RWPE1 (cell line): ENCODE results near the gene EGFL8.

Experiments used
- CTCF ChIA-PET: fragments of 350-600 bp; sonication (Branson Sonifier 250); formaldehyde crosslinking; extraction: SDS; loops from one replicate; lab custom pipeline; 2021; lab: Yijun Ruan, JAX
- POLR2A ChIA-PET: fragments of 400-600 bp; formaldehyde crosslinking; extraction: SDS; loops from one replicate; lab custom pipeline; 2020; ENCODE audit warnings: antibody characterized with exemption; ENCODE audit not compliant: low non-redundant PET; lab: Yijun Ruan, JAX
- DNase-seq: peaks from one replicate; pipeline ENCODE4 v3.0.0; 2012; ENCODE audit warnings: low spot score
- H3K27ac ChIP-seq: fragments of 450-650 bp; 2 replicates; pipeline ENCODE4 v1.5.1; 2017
- TF ChIP-seq, protein P1 (sequence below): fragments of 450-650 bp; conservative IDR thresholded peaks from 2 replicates; pipeline ENCODE4 v1.5.1; 2017; ENCODE audit warnings: low read depth, mild to moderate bottlenecking

The EGFL8 gene

DNA sequence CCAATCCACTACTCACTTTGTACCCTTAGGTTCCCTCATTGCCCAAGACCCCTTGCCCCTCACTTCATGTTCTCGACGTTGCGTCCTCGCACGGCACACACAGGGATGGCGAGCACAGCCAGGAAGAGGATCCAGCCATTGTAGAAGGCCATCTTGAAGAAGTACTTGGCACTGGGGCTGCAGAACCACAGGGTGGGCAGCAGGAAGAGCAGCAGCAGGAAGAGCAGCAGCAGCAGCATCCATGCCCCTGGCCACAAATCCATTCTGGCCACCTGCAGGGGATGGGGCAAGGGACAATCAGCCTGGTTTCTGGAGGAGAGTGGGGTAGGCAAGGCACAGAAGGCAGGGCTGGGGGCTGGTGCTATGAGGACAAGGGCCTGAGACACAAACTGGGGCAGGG is 6.8 kb downstream of the EGFL8 start:
- DNase-seq: no peak
- TF ChIP-seq, protein P1, sequence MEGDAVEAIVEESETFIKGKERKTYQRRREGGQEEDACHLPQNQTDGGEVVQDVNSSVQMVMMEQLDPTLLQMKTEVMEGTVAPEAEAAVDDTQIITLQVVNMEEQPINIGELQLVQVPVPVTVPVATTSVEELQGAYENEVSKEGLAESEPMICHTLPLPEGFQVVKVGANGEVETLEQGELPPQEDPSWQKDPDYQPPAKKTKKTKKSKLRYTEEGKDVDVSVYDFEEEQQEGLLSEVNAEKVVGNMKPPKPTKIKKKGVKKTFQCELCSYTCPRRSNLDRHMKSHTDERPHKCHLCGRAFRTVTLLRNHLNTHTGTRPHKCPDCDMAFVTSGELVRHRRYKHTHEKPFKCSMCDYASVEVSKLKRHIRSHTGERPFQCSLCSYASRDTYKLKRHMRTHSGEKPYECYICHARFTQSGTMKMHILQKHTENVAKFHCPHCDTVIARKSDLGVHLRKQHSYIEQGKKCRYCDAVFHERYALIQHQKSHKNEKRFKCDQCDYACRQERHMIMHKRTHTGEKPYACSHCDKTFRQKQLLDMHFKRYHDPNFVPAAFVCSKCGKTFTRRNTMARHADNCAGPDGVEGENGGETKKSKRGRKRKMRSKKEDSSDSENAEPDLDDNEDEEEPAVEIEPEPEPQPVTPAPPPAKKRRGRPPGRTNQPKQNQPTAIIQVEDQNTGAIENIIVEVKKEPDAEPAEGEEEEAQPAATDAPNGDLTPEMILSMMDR: no peak
- ChIA-PET POLR2A (no interaction called here), CTCF (no interaction called here)
- peak overlapping the region; percentile 19 for H3K27ac ChIP-seq

DNA sequence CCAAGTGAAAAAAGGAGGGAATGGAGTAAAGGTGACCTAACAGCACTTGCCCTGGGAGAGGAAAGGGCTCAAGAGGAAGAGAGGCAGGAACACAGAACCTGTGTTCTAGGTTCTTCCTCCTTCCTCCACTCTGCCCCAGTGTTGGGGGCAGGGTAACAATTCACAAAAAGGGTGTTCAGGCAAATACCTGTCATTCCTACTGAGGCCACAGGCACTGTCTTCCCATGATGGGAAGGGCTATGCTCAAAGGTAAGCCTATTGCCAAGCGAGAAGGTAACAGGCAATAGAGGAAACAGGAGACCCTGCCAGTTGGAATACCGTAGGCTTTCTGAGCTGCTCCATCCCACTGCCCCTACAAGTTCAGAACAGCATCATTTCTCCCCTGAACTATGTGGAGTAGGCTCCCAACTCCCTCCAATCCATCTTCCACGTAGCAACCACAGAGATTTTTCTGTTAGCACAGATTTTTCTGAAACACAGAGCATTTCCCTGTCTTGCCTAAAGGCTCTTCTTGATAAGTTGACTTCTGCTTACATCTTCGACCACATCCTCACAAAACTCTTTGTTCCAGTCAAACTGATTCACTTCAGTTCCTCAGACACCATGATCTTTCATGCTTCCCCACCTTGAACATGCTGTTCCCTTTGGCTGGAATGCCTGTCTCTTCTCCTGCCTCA is 8.8 kb downstream of the EGFL8 start:
- no peak for DNase-seq
- ChIA-PET CTCF (interaction anchor here (1.0 kb wide), 1 partner anchor 19 kb away, joined by 3 read pairs; no protein-coding TSS in a partner anchor), POLR2A (no interaction called here)
- TF ChIP-seq, protein P1: no peak
- H3K27ac ChIP-seq: no peak overlapping the region

DNA sequence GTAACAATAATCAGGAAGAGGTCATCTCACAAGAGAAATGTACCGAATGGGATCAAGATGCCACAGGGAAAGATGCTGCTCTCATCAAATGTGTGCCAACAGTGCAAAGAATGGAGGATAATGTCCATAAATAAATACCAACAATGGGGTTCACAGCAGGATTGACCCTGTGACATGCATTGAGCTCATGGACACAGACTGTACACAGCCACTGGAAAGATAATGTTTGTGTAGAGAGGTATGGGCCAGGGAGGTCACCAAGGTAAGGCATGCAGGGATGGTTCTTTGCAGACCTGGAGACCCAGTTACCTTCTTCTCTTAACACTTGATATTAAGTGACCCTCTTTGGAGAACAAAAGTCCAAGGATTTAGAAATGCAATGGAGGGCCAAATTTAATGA is 10.0 kb downstream of the EGFL8 start:
- ChIA-PET POLR2A (no interaction called here), CTCF (interaction anchor here (1.0 kb wide), 1 partner anchor 20 kb away, joined by 3 read pairs; no protein-coding TSS in a partner anchor)
- no peak for DNase-seq
- TF ChIP-seq, protein P1: no peak
- no peak overlapping the region for H3K27ac ChIP-seq

DNA sequence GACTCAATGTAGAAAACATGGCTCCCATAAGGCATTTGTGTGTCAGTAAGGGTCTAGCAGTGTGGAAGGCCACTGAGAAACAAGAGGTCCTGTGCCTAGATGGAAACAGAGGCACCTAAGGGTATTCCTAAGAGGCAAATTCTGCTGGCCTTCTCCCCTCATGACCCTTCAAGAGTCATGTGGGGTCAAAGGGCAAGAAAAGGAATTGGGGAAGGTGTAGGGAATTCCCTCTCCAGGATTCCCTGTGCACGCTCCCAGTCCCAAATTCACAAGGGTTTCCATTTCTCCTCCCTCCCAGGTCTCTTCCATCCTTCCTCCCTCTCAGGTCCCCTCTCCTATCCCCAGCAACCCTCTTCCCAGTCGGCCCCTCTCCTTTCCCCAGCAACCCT is 10.9 kb downstream of the EGFL8 start:
- DNase-seq: no peak
- POLR2A ChIA-PET: no interaction called here
- CTCF ChIA-PET: no interaction called here
- peak overlapping the region; percentile 97 for H3K27ac ChIP-seq
- TF ChIP-seq, protein P1: no peak

DNA sequence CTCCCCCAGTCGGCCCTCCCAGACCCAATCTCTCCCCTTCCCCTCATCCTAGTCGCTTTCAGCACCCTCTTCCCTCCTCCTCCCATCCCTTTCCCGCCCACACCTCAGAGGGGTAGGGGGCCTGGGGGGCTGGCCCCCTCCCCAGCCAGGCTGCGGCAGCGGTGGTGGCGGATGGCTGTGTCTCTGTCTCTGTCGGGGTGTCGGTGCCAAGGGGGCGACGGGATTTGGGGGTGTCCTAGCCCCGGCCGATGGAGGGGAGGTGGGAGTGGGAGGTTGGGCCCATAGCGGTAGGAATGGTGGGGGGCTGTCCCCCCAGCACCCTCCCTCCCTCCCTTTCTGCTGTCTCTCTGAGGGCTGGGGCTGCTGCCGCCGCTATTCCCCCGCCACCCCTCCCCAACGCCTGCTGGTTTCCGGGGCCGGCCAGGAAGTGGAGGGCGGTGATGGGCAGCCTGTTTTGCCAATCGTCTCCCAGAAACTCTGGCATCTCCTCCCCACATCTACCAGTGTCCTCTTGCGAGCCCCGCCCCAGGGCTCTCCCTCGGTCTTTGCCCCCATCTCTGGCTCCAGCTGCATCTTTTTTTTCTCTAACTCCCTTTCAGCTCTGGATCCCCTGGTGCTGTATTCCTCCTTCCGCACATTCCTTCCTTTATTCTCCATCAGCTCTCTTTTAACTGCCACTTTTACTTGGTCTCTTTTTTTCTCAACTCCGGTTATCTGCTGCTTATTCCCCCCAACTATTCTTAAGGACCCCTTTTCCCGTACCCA is 11.5 kb downstream of the EGFL8 start, which contains the start of gene AGPAT1:
Gene AGPAT1 (minus strand): TSS at position 374 of the 765 bp plus-strand sequence. CDS start 4,588 bp downstream, outside the sequence.
- H3K27ac ChIP-seq: peak within 1 kb of the TSS; percentile 97
- CTCF ChIA-PET: no interaction called here
- POLR2A ChIA-PET: interaction anchor here (0.5 kb wide), 2 partner anchors 744 to 796 kb away, joined by 3 to 4 read pairs; no protein-coding TSS in a partner anchor
- TF ChIP-seq, protein P1: no peak
- DNase-seq: peak; percentile 97

DNA sequence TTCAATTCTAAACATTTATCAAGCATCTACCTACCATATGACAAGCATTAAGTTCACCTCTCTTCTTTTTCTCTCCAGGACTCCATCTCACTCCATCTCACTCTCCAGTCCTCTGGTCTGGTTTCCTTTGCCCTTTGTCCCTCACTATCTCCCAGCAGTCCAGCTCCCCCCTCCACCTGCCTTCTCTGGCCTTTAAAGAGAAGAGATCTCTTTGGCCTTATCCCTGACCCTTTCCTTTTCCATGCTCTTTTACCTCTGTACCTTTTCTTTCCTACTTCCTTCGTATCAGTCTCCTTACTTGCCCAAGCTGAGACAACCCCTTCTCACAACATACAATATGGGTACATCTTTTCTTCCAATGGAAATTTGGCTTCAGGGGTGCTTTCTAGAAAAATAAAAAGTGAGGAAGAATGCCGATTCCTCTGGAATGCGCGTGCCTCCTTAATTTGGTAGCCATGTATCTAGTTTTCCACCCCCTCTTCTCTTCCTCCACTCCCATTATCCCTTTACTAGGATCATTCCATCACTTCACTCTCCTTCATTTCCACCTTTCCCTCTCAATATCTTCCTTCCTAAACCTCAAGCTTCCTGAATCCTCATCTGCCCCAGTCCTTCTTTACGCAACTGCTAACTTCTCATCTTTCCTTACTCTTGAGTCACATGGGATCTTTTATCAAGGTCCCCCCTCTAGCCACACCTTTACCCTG is 12.2 kb downstream of the EGFL8 start:
- CTCF ChIA-PET: interaction anchor here (0.8 to 1.2 kb wide), 2 partner anchors 19 to 57 kb away, joined by 3 read pairs; no protein-coding TSS in a partner anchor
- TF ChIP-seq, protein P1: no peak
- DNase-seq: peak; percentile 77
- POLR2A ChIA-PET: interaction anchor here (0.5 kb wide), 3 partner anchors 260 to 795 kb away, joined by 3 to 4 read pairs (median 3); no protein-coding TSS in a partner anchor
- peak overlapping the region; percentile 97 for H3K27ac ChIP-seq
